ENCODE measurements around the gene ALAS1. TPM values are rescaled to one million over a fixed set of nuclear protein-coding genes. Genes with fewer than 3 reads are reported as not detected.

The ALAS1 gene
- total and polyA plus RNA-seq, 2 of the 13 experiments (the other 11 are each of a cell fraction or from before 2014, with no cell fraction given) = 36.0 to 43.2 TPM

DNA sequence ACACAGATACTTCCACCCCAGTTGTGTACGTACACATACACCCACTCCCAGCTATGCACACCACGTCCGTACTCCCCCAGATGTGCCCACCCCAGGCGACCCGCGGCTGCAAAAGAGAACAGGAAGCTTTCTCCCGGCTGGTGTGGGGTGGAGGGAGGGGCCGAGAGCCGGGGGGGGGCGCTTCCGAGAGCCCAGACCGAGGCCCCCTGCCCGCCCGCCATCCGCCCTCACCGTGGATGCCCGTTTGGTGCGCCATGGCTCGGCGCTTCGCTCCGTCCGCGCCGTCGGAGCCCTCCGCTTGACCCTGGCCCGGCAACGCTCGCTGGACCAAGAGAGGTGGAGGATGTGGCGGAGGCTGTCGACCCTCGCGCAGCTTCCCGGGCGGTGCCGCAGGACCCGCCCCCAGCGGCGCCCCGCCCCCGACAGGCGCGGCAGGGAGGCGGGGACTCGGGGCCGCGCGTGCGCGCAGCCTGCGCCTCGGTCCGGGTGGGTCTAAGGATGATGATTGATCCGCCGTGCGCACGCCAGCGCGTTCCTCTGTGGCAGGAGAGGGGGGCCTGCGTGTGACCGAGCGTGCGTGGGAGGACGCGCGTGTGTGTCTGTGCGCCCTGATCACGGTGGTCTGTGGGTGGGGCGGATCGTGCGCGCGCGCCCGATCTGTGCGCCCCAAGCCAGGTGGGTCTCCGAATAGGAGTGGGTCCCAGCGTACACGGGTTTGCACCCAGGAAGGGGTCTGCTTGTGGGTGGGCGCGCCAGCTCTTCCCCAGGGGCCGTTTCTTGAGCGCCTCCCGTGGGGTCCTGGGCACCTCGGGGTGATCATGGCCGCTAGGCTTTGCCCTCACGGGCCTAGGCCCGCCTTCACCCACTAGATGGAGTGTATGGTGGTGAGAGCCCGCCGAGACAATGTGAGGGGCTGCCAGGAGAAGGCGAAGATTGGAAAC is 41.1 kb downstream of the ALAS1 start, which contains the start of gene TWF2 (continued):
- no peak for TF ChIP-seq ZNF512 (CRISPR knock-in tag; IDR thresholded peaks at IDR 0.05)
- no peak for TF ChIP-seq ZNF768 (CRISPR knock-in tag; IDR thresholded peaks at IDR 0.05)
- no peak for TF ChIP-seq PRMT3 (CRISPR knock-in tag; IDR thresholded peaks at IDR 0.05; ENCODE audit: borderline replicate concordance, low read depth)
- 0 out of 2 replicates have a peak, but pooled peaks have one; percentile 72 for TF ChIP-seq NFAT5 (CRISPR knock-in tag; IDR thresholded peaks at IDR 0.05)
- TF ChIP-seq KAT2B (IDR thresholded peaks at IDR 0.05; ENCODE audit: borderline replicate concordance, low read depth, low read length) = no peak
- TF ChIP-seq ZGPAT (CRISPR knock-in tag; IDR thresholded peaks at IDR 0.05) = no peak; the same call in 1 of the 2 replicates
- peak; percentile 73 for TF ChIP-seq MED1 (CRISPR knock-in tag; IDR thresholded peaks at IDR 0.05)
- TF ChIP-seq, protein P1, sequence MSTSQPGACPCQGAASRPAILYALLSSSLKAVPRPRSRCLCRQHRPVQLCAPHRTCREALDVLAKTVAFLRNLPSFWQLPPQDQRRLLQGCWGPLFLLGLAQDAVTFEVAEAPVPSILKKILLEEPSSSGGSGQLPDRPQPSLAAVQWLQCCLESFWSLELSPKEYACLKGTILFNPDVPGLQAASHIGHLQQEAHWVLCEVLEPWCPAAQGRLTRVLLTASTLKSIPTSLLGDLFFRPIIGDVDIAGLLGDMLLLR (CRISPR knock-in tag; IDR thresholded peaks at IDR 0.05) = 0 out of 2 replicates have a peak, but pooled peaks have one; percentile 13
- TF ChIP-seq NR2F2 (IDR thresholded peaks at IDR 0.05; ENCODE audit: borderline replicate concordance, low read depth) = no peak
- no peak for TF ChIP-seq NCOA5 (CRISPR knock-in tag; IDR thresholded peaks at IDR 0.05)
- TF ChIP-seq, protein P2, sequence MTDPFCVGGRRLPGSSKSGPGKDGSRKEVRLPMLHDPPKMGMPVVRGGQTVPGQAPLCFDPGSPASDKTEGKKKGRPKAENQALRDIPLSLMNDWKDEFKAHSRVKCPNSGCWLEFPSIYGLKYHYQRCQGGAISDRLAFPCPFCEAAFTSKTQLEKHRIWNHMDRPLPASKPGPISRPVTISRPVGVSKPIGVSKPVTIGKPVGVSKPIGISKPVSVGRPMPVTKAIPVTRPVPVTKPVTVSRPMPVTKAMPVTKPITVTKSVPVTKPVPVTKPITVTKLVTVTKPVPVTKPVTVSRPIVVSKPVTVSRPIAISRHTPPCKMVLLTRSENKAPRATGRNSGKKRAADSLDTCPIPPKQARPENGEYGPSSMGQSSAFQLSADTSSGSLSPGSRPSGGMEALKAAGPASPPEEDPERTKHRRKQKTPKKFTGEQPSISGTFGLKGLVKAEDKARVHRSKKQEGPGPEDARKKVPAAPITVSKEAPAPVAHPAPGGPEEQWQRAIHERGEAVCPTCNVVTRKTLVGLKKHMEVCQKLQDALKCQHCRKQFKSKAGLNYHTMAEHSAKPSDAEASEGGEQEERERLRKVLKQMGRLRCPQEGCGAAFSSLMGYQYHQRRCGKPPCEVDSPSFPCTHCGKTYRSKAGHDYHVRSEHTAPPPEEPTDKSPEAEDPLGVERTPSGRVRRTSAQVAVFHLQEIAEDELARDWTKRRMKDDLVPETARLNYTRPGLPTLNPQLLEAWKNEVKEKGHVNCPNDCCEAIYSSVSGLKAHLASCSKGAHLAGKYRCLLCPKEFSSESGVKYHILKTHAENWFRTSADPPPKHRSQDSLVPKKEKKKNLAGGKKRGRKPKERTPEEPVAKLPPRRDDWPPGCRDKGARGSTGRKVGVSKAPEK (CRISPR knock-in tag; IDR thresholded peaks at IDR 0.05; ENCODE audit: borderline replicate concordance) = no peak
- TF ChIP-seq, protein P3, sequence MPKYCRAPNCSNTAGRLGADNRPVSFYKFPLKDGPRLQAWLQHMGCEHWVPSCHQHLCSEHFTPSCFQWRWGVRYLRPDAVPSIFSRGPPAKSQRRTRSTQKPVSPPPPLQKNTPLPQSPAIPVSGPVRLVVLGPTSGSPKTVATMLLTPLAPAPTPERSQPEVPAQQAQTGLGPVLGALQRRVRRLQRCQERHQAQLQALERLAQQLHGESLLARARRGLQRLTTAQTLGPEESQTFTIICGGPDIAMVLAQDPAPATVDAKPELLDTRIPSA (CRISPR knock-in tag; IDR thresholded peaks at IDR 0.05; ENCODE audit: borderline replicate concordance) = peak; percentile 65; the same call in 1 of the 2 replicates
- 0 out of 2 replicates have a peak, but pooled peaks have one; percentile 40 for TF ChIP-seq ZNF34 (CRISPR knock-in tag; IDR thresholded peaks at IDR 0.05; ENCODE audit: borderline replicate concordance)

Data from HepG2 (cell line).